Fibroblast of lung (primary cell): Measurements from ENCODE around the gene AQP5. TPM values are rescaled to one million over a fixed set of nuclear protein-coding genes. Genes with fewer than 3 reads are reported as not detected.
A peak's percentile ranks its signal among the peaks of the same experiment; 100 is the strongest.

ENCODE experiments used
- DNase-seq, 2 donors: peaks; one replicate each; pipeline versions ENCODE4 v3.0.0 to v3.0.0-alpha.2; 2010; ENCODE audit warnings: low read depth in 2 of 2
- H2AFZ ChIP-seq: 2 replicates; pipeline ENCODE4 v1.5.1; 2012; ENCODE audit warnings: low read length, control low read depth, inconsistent platforms
- H3K27ac ChIP-seq: 2 replicates; pipeline ENCODE4 v1.5.1; 2011; ENCODE audit warnings: low read length, control low read depth; ENCODE audit not compliant: insufficient read depth
- H3K27me3 ChIP-seq: 2 replicates; pipeline ENCODE4 v1.5.1; 2011; ENCODE audit warnings: mild to moderate bottlenecking, low read length; ENCODE audit not compliant: control insufficient read depth, insufficient read depth
- H3K36me3 ChIP-seq: 2 replicates; pipeline ENCODE4 v1.5.1; 2011; ENCODE audit warnings: low read length; ENCODE audit not compliant: control insufficient read depth, insufficient read depth
- H3K4me1 ChIP-seq: 2 replicates; pipeline ENCODE4 v1.5.1; 2011; ENCODE audit warnings: low read length; ENCODE audit not compliant: control insufficient read depth, insufficient read depth; ENCODE audit errors: extremely low read depth
- H3K4me2 ChIP-seq: 2 replicates; pipeline ENCODE4 v1.5.1; 2011; ENCODE audit warnings: low read length, control low read depth; ENCODE audit not compliant: insufficient read depth; ENCODE audit errors: extremely low read depth
- H3K4me3 ChIP-seq, 4 experiments: fragments of 200-600 bp in 1 of 4; sonication (generic) in 1 of 4; replicated peaks in 1 of 4; 2 replicates each; pipeline ENCODE4 v1.5.1; 2011 to 2016; ENCODE audit warnings: low read length in 4 of 4, low read depth in 3 of 4, mild to moderate bottlenecking in 3 of 4, control low read depth in 2 of 4, inconsistent platforms in 1 of 4, mixed read lengths in 1 of 4; ENCODE audit not compliant: insufficient read depth in 1 of 4; ENCODE audit errors: control extremely low read depth in 1 of 4
- H3K79me2 ChIP-seq: 2 replicates; pipeline ENCODE4 v1.5.1; 2012; ENCODE audit warnings: mild to moderate bottlenecking, low read length, inconsistent platforms; ENCODE audit not compliant: control insufficient read depth, insufficient read depth
- H3K9ac ChIP-seq: 2 replicates; pipeline ENCODE4 v1.5.1; 2011; ENCODE audit warnings: mild to moderate bottlenecking, low read length, control low read depth; ENCODE audit not compliant: insufficient read depth
- H3K9me3 ChIP-seq: 2 replicates; pipeline ENCODE4 v1.5.1; 2012; ENCODE audit warnings: low read depth, low read length; ENCODE audit not compliant: control insufficient read depth, insufficient read depth
- H4K20me1 ChIP-seq: 2 replicates; pipeline ENCODE4 v1.5.1; 2011; ENCODE audit warnings: low read length; ENCODE audit not compliant: control insufficient read depth, insufficient read depth; ENCODE audit errors: extremely low read depth
- CTCF ChIP-seq, 2 donors: IDR thresholded peaks in 1 of 2; conservative IDR thresholded peaks in 1 of 2; 1 replicate in 1 of 2; 2 replicates in 1 of 2; pipeline ENCODE4 v1.5.1; 2011 to 2012; ENCODE audit warnings: low read length in 2 of 2, control low read depth in 1 of 2, inconsistent platforms in 1 of 2, low read depth in 1 of 2, mild to moderate bottlenecking in 1 of 2
- EZH2 ChIP-seq: IDR thresholded peaks from 2 replicates; pipeline ENCODE4 v1.5.1; 2012; ENCODE audit warnings: low read length, control low read depth, mild to moderate bottlenecking; ENCODE audit errors: missing control alignments
- polyA plus RNA-seq, 2 donors: library from polyadenylated mRNA; depleted of rRNA in 1 of 2; stranded (reverse) in 1 of 2; unstranded in 1 of 2; fragments of >200 nt; gene quantifications; 2 replicates each; pipeline ENCODE4 v1.2.1, GENCODE V29; 2011 to 2012; ENCODE audit warnings: missing spikeins in 1 of 2
- total RNA-seq: library from RNA; depleted of rRNA; stranded (reverse); fragments of >200 nt; gene quantifications from 2 replicates; pipeline ENCODE4 v1.2.1, GENCODE V29; 2014

The AQP5 gene
- total and polyA plus RNA-seq, 2 donors (not counting 1 experiment from before 2014, with no cell fraction given): not detected

- no peak for DNase-seq
- peak overlapping the region; percentile 35 for H3K4me2 ChIP-seq
- no peak overlapping the region for H3K9ac ChIP-seq
- no peaks in the 10 kb centered on the region for H4K20me1 ChIP-seq
- no peak overlapping the region for H3K27ac ChIP-seq
- peaks cover 14% of the 10 kb centered on the region for H3K27me3 ChIP-seq
- H3K79me2 ChIP-seq: no peaks in the 10 kb centered on the region
- H3K9me3 ChIP-seq: no peaks in the 10 kb centered on the region
- H3K36me3 ChIP-seq: no peaks in the 10 kb centered on the region
- no peak for TF ChIP-seq CTCF (conservative IDR thresholded peaks at IDR 0.05 in 1 of 2, IDR thresholded peaks at IDR 0.05 in 1 of 2; ENCODE audit: low read depth in 1 of 2, low read length in 2 of 2)
- TF ChIP-seq EZH2: no peak
- no peaks in the 10 kb centered on the region for H3K4me1 ChIP-seq
- no peak overlapping the region for H2AFZ ChIP-seq
- H3K4me3 ChIP-seq: no peak overlapping the region
Measured at GRCh38 chr12:49975318-49975761, 13.7 kb downstream of the AQP5 start.

- Histone ChIP-seq H3K27me3 (peaks cover 10% of the 10 kb centered on the region), H3K4me1 (no peaks in the 10 kb centered on the region), H2AFZ (no peak overlapping the region), H3K4me2 (no peak overlapping the region), H3K79me2 (no peaks in the 10 kb centered on the region), H3K4me3 (no peak overlapping the region), H4K20me1 (no peaks in the 10 kb centered on the region), H3K9me3 (no peaks in the 10 kb centered on the region), H3K9ac (no peak overlapping the region), H3K27ac (no peak overlapping the region), H3K36me3 (no peaks in the 10 kb centered on the region)
- DNase-seq: no peak
- TF ChIP-seq EZH2: no peak
- no peak for TF ChIP-seq CTCF (conservative IDR thresholded peaks at IDR 0.05 in 1 of 2, IDR thresholded peaks at IDR 0.05 in 1 of 2; ENCODE audit: low read depth in 1 of 2, low read length in 2 of 2)
Measured at GRCh38 chr12:49976557-49976956, 14.9 kb downstream of the AQP5 start.

- no peak for TF ChIP-seq EZH2
- TF ChIP-seq CTCF (conservative IDR thresholded peaks at IDR 0.05 in 1 of 2, IDR thresholded peaks at IDR 0.05 in 1 of 2; ENCODE audit: low read depth in 1 of 2, low read length in 2 of 2): no peak
- Histone ChIP-seq H3K9me3 (no peaks in the 10 kb centered on the region), H3K79me2 (no peaks in the 10 kb centered on the region), H3K27ac (no peak overlapping the region), H3K4me2 (no peak overlapping the region), H3K36me3 (no peaks in the 10 kb centered on the region), H3K9ac (no peak overlapping the region), H2AFZ (no peak overlapping the region), H3K27me3 (no peaks in the 10 kb centered on the region), H3K4me3 (no peak overlapping the region), H3K4me1 (peaks cover 5% of the 10 kb centered on the region), H4K20me1 (no peaks in the 10 kb centered on the region)
- DNase-seq: no peak
Measured at GRCh38 chr12:49978125-49978524, 16.5 kb downstream of the AQP5 start.
